IMR-90 (cell line): ENCODE measurements around the gene AFF2. TPM values are rescaled to one million over a fixed set of nuclear protein-coding genes. Genes with fewer than 3 reads are reported as not detected.

Source experiments
- ATAC-seq: fragments of 200-7000 bp; cut with Tn5 transposase; 2 replicates; pipeline ENCODE4 v1.9.1; 2020; ENCODE audit warnings: low read depth, mild to moderate bottlenecking, moderate library complexity
- BruUV-seq: library from RNA; stranded (reverse); fragments of 400-500 nt; replicated peaks from 2 replicates; lab custom pipeline; 2021; lab: Mats Ljungman, UMichigan
- CTCF ChIA-PET: fragments of 300-600 bp; formaldehyde crosslinking; extraction: SDS; loops from one replicate; lab custom pipeline; 2021; ENCODE audit warnings: antibody characterized with exemption; lab: Yijun Ruan, JAX
- POLR2A ChIA-PET: fragments of 300-600 bp; sonication (Branson Sonifier 250); formaldehyde crosslinking; loops from one replicate; lab custom pipeline; 2022; ENCODE audit warnings: antibody characterized with exemption; ENCODE audit not compliant: unreplicated experiment; lab: Charles Lee
- DNase-seq: peaks from one replicate; pipeline ENCODE4 v3.0.0; 2013
- H2AFZ ChIP-seq: replicated peaks from 2 replicates; pipeline ENCODE3; 2013; ENCODE audit warnings: low read length, mild to moderate bottlenecking; ENCODE audit not compliant: poor library complexity
- H2AK5ac ChIP-seq: 2 replicates; pipeline ENCODE4 v1.6.1; 2013; ENCODE audit warnings: low read depth, low read length, inconsistent platforms
- H2AK9ac ChIP-seq: replicated peaks from 2 replicates; pipeline ENCODE3; 2013; ENCODE audit warnings: mild to moderate bottlenecking, low read depth, low read length, moderate library complexity; ENCODE audit not compliant: poor library complexity
- H2BK120ac ChIP-seq: 2 replicates; pipeline ENCODE4 v1.6.1; 2013; ENCODE audit warnings: low read depth, low read length, inconsistent platforms
- H2BK15ac ChIP-seq: 3 replicates; pipeline ENCODE4 v1.6.1; 2013; ENCODE audit warnings: low read depth, low read length, inconsistent platforms
- H2BK20ac ChIP-seq: 2 replicates; pipeline ENCODE4 v1.6.1; 2013; ENCODE audit warnings: low read depth, mild to moderate bottlenecking, inconsistent platforms, low read length, moderate library complexity
- H2BK5ac ChIP-seq: 2 replicates; pipeline ENCODE4 v1.6.1; 2013; ENCODE audit warnings: mild to moderate bottlenecking, low read depth, low read length, inconsistent platforms; ENCODE audit not compliant: poor library complexity, severe bottlenecking
- H3K14ac ChIP-seq: replicated peaks from 2 replicates; pipeline ENCODE4 v1.6.1; 2013; ENCODE audit warnings: low read depth, low read length, inconsistent platforms
- H3K18ac ChIP-seq: 2 replicates; pipeline ENCODE4 v1.6.1; 2013; ENCODE audit warnings: low read depth, low read length, control low read depth
- H3K23ac ChIP-seq: 2 replicates; pipeline ENCODE4 v1.6.1; 2013; ENCODE audit warnings: low read depth, low read length, inconsistent platforms
- H3K27ac ChIP-seq: 2 replicates; pipeline ENCODE4 v1.5.1; 2013; ENCODE audit warnings: mild to moderate bottlenecking, control low read depth, low read length; ENCODE audit not compliant: insufficient read depth
- H3K27me3 ChIP-seq: 2 replicates; pipeline ENCODE4 v1.6.1; 2013; ENCODE audit warnings: low read length; ENCODE audit not compliant: control insufficient read depth, insufficient read depth
- H3K36me3 ChIP-seq: 2 replicates; pipeline ENCODE4 v1.6.1; 2013; ENCODE audit warnings: low read length, mixed read lengths; ENCODE audit not compliant: control insufficient read depth, insufficient read depth
- H3K4ac ChIP-seq: 2 replicates; pipeline ENCODE4 v1.6.1; 2013; ENCODE audit warnings: low read depth, low read length, inconsistent platforms
- H3K4me1 ChIP-seq: 2 replicates; pipeline ENCODE4 v1.6.1; 2013; ENCODE audit warnings: low read length, mixed read lengths; ENCODE audit not compliant: control insufficient read depth, insufficient read depth
- H3K4me2 ChIP-seq: 2 replicates; pipeline ENCODE4 v1.6.1; 2013; ENCODE audit warnings: low read depth, mild to moderate bottlenecking, control low read depth, low read length, moderate library complexity
- H3K4me3 ChIP-seq: 2 replicates; pipeline ENCODE4 v1.5.1; 2013; ENCODE audit warnings: low read depth, mild to moderate bottlenecking, control low read depth, low read length, moderate library complexity; ENCODE audit not compliant: insufficient read depth
- H3K56ac ChIP-seq: 2 replicates; pipeline ENCODE4 v1.6.1; 2013; ENCODE audit warnings: low read length, inconsistent platforms; ENCODE audit not compliant: insufficient read depth; ENCODE audit errors: extremely low read depth
- H3K79me1 ChIP-seq, 2 experiments: 2 replicates each; pipeline ENCODE4 v1.6.1; 2013; ENCODE audit warnings: low read length in 2 of 2, inconsistent platforms in 1 of 2, low read depth in 1 of 2
- H3K9ac ChIP-seq: 2 replicates; pipeline ENCODE4 v1.6.1; 2013; ENCODE audit warnings: low read depth, low read length, control low read depth
- H3K9me1 ChIP-seq: 2 replicates; pipeline ENCODE4 v1.6.1; 2013; ENCODE audit warnings: low read length, inconsistent platforms; ENCODE audit not compliant: insufficient read depth
- H3K9me3 ChIP-seq: 2 replicates; pipeline ENCODE4 v1.6.1; 2013; ENCODE audit warnings: low read length; ENCODE audit not compliant: control insufficient read depth, insufficient read depth
- H4K20me1 ChIP-seq: 2 replicates; pipeline ENCODE4 v1.6.1; 2013; ENCODE audit warnings: low read length, inconsistent platforms; ENCODE audit not compliant: insufficient read depth
- H4K5ac ChIP-seq: 2 replicates; pipeline ENCODE4 v1.6.1; 2013; ENCODE audit warnings: mild to moderate bottlenecking, low read depth, low read length, control low read depth
- H4K8ac ChIP-seq, 2 experiments: 2 replicates each; pipeline ENCODE4 v1.6.1; 2013; ENCODE audit warnings: low read depth in 2 of 2, low read length in 2 of 2, control low read depth in 1 of 2, inconsistent platforms in 1 of 2
- H4K91ac ChIP-seq: 2 replicates; pipeline ENCODE4 v1.6.1; 2013; ENCODE audit warnings: low read depth, low read length, inconsistent platforms; ENCODE audit not compliant: insufficient read depth
- CHD1 ChIP-seq: IDR thresholded peaks from 2 replicates; pipeline ENCODE4 v1.6.1; 2012; ENCODE audit warnings: low read depth, low read length, improper control_type of control experiment
- FOS ChIP-seq: fragments of 150-350 bp; IDR thresholded peaks from 2 replicates; pipeline ENCODE4 v1.6.1; 2016; ENCODE audit warnings: low read depth, low read length
- WGBS, 2 experiments: methylation state at CpG; one replicate each; pipeline versions ENCODE4 v1.1.5 to v1.1.7; 2013; ENCODE audit warnings: missing lambda C conversion rate in 2 of 2; ENCODE audit not compliant: insufficient read length in 1 of 2; ENCODE audit errors: extremely low coverage in 2 of 2; 5-methylcytosine and 5-hydroxymethylcytosine counted together
- dilution Hi-C: fragments of 300-500 bp; cut with HindIII; formaldehyde crosslinking; loops from one replicate; pipeline ENCODE4 v1.14.3; 2018; ENCODE audit warnings: low sequenced_read_pairs; ENCODE audit not compliant: unreplicated experiment
- in situ Hi-C: fragments of 300-500 bp; cut with MboI; formaldehyde crosslinking; loops from 3 replicates; pipeline ENCODE4 v1.14.3; 2019; ENCODE audit warnings: low sequenced_read_pairs, inconsistent platforms, mixed read lengths
- intact Hi-C: fragments of 100-400 bp; cut with micrococcal nuclease; formaldehyde crosslinking; loops from 2 replicates; pipeline ENCODE4 v1.10.0; 2022
- polyA plus RNA-seq, 3 experiments: library from polyadenylated mRNA; depleted of rRNA; stranded (reverse); fragments of >200 nt; gene quantifications; 2 replicates each; pipeline ENCODE4 v1.2.3, GENCODE V29; 2012; ENCODE audit warnings: low replicate concordance in 1 of 3
- total RNA-seq: library from RNA; depleted of rRNA; stranded (reverse); fragments of >200 nt; gene quantifications from 2 replicates; pipeline ENCODE4 v1.2.3, GENCODE V29; 2012

AFF2 gene
- total and polyA plus RNA-seq, 2 of the 4 experiments (the other 2 are of a cell fraction): 0.15 to 0.72 TPM

DNA sequence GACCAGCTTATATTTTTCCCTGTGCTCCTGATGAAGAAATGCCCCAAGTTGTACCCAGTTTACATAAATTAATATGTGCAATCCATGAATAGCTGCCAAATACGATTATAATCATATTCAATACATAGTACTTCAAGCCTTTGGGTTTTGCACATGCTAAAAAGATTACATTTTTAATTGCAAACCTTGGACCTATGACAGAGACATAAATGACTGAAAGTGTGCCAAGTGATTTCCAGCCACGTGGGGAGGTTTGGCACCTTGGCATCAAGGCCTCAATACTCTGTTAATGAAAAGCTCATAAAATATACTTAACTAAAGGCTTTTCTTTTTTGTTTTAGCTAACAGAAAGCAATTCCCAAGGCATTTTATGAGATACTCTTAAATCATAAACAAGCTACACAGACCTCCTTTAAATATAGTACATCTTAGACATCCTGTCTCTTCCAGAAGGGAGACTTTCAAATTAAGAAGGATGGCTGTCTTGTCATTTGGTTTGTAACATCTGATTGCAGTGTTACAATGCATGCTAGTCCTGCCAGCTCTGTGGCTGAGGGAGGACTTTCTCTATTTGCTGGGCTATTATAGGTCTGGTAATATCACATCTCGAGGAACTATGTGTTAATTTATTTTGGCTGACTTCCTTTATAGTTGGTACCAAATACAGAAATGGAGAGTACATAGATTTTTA lies 404.1 kb downstream of the AFF2 start:
- dilution Hi-C loops: no loop called here
- no peak overlapping the region for H3K4me3 ChIP-seq
- ATAC-seq: no peak
- BruUV-seq: no TSS peak
- no peak overlapping the region for H2BK120ac ChIP-seq
- no peak overlapping the region for H2AK5ac ChIP-seq
- H4K8ac ChIP-seq: no peak overlapping the region
- H3K56ac ChIP-seq: no peak overlapping the region
- H3K79me1 ChIP-seq: no peaks in the 10 kb centered on the region
- intact Hi-C loops: no loop called here
- H3K9me1 ChIP-seq: no peaks in the 10 kb centered on the region
- no peak overlapping the region for H3K27ac ChIP-seq
- ChIA-PET POLR2A (no interaction called here), CTCF (interaction anchor here (0.6 to 1.3 kb wide), 2 partner anchors 10 to 359 kb away, joined by 3 to 5 read pairs; no protein-coding TSS in a partner anchor)
- in situ Hi-C loops: no loop called here
- H3K23ac ChIP-seq: no peak overlapping the region
- no peak overlapping the region for H3K4me2 ChIP-seq
- H3K9ac ChIP-seq: no peak overlapping the region
- H4K20me1 ChIP-seq: no peaks in the 10 kb centered on the region
- H3K18ac ChIP-seq: no peak overlapping the region
- DNase-seq: no peak
- no peaks in the 10 kb centered on the region for H3K27me3 ChIP-seq
- H3K4me1 ChIP-seq: no peaks in the 10 kb centered on the region
- WGBS, 2 experiments: no CpG with 5 or more reads among the region's 3 CpGs
- H2AK9ac ChIP-seq: no peak overlapping the region
- H3K14ac ChIP-seq: no peak overlapping the region
- TF ChIP-seq FOS: no peak
- no peak for TF ChIP-seq CHD1
- no peak overlapping the region for H2AFZ ChIP-seq
- H2BK20ac ChIP-seq: no peak overlapping the region
- no peak overlapping the region for H2BK15ac ChIP-seq
- no peak overlapping the region for H3K4ac ChIP-seq
- H3K9me3 ChIP-seq: no peaks in the 10 kb centered on the region
- no peak overlapping the region for H4K5ac ChIP-seq
- no peak overlapping the region for H2BK5ac ChIP-seq
- H3K36me3 ChIP-seq: no peaks in the 10 kb centered on the region
- H4K91ac ChIP-seq: no peak overlapping the region
